HepG2 (cell line): ENCODE results near the gene HHATL. TPM values are rescaled to one million over a fixed set of nuclear protein-coding genes. Genes with fewer than 3 reads are reported as not detected.

Source experiments
- ATAC-seq: fragments of 200-7000 bp; cut with Tn5 transposase; 3 replicates; pipeline ENCODE4 v1.9.1; 2020; ENCODE audit warnings: mild to moderate bottlenecking, moderate library complexity
- BruUV-seq: library from RNA; stranded (reverse); fragments of 400-500 nt; replicated peaks from 2 replicates; lab custom pipeline; 2021; lab: Mats Ljungman, UMichigan
- CTCF ChIA-PET: fragments of 300-600 bp; formaldehyde crosslinking; extraction: SDS; loops from one replicate; lab custom pipeline; 2021; ENCODE audit warnings: low total read pairs, inconsistent platforms, low intra/inter-chr PET ratio; lab: Yijun Ruan, JAX
- POLR2A ChIA-PET: fragments of 350-600 bp; sonication (Branson Sonifier 250); formaldehyde crosslinking; loops from one replicate; lab custom pipeline; 2020; ENCODE audit warnings: antibody characterized with exemption, inconsistent platforms; lab: Yijun Ruan, JAX
- DNase-seq: peaks from one replicate; pipeline ENCODE4 v3.0.0-alpha.2; 2015; ENCODE audit warnings: low spot score
- FAIRE-seq: peaks from 3 replicates; lab custom pipeline; 2011; peaks lifted over from hg19 to GRCh38; lab: Jason Lieb, UNC
- H2AFZ ChIP-seq: one replicate; pipeline ENCODE4 v1.6.1; 2011; ENCODE audit warnings: low read length, inconsistent platforms
- H3K27ac ChIP-seq: fragments of 300-600 bp; 3 replicates; pipeline ENCODE4 v1.8.0; 2011; ENCODE audit warnings: mixed run types, mild to moderate bottlenecking, mixed read lengths, low read length, inconsistent platforms; ENCODE audit not compliant: insufficient read depth; ENCODE audit errors: extremely low read length
- H3K27me3 ChIP-seq, 2 experiments: fragments of 200-600 bp in 1 of 2; 2 replicates in 1 of 2; 3 replicates in 1 of 2; pipeline versions ENCODE4 v1.6.0 to v1.8.0; 2011; ENCODE audit warnings: low read length in 2 of 2, mild to moderate bottlenecking in 2 of 2, moderate library complexity in 2 of 2, inconsistent platforms in 1 of 2; ENCODE audit not compliant: insufficient read depth in 2 of 2, control insufficient read depth in 1 of 2
- H3K36me3 ChIP-seq, 2 experiments: fragments of 200-600 bp in 1 of 2; replicated peaks in 1 of 2; 2 replicates in 1 of 2; 3 replicates in 1 of 2; pipeline versions ENCODE4 v1.5.1 to v1.8.0; 2011; ENCODE audit warnings: low read length in 2 of 2, inconsistent platforms in 1 of 2; ENCODE audit not compliant: insufficient read depth in 2 of 2, control insufficient read depth in 1 of 2
- H3K4me1 ChIP-seq: 2 replicates; pipeline ENCODE4 v1.5.1; 2012; ENCODE audit warnings: low read length, inconsistent platforms; ENCODE audit not compliant: insufficient read depth
- H3K4me2 ChIP-seq: 2 replicates; pipeline ENCODE4 v1.6.0; 2011; ENCODE audit warnings: low read depth, low read length, inconsistent platforms
- H3K4me3 ChIP-seq, 3 experiments: fragments of 200-600 bp in 1 of 3; sonication (generic), shearing (Covaris generic) in 1 of 3; replicated peaks in 1 of 3; 2 replicates each; pipeline ENCODE4 v1.5.1; 2011 to 2016; ENCODE audit warnings: low read length in 3 of 3, inconsistent platforms in 2 of 3, low read depth in 2 of 3, mild to moderate bottlenecking in 2 of 3, control low read depth in 1 of 3, mixed read lengths in 1 of 3; ENCODE audit not compliant: insufficient read depth in 1 of 3
- H3K79me2 ChIP-seq: one replicate; pipeline ENCODE4 v1.6.1; 2011; ENCODE audit warnings: low read length, inconsistent platforms; ENCODE audit not compliant: insufficient read depth
- H3K9ac ChIP-seq: 2 replicates; pipeline ENCODE4 v1.6.0; 2011; ENCODE audit warnings: mild to moderate bottlenecking, low read depth, low read length, inconsistent platforms; ENCODE audit not compliant: insufficient read depth
- H3K9me3 ChIP-seq: 2 replicates; pipeline ENCODE4 v1.5.1; 2012; ENCODE audit warnings: mild to moderate bottlenecking, low read length
- H4K20me1 ChIP-seq: 2 replicates; pipeline ENCODE4 v1.6.0; 2011; ENCODE audit warnings: inconsistent platforms, mild to moderate bottlenecking, low read length, moderate library complexity; ENCODE audit not compliant: insufficient read depth
- BCL6 ChIP-seq: IDR thresholded peaks from 2 replicates; pipeline ENCODE4 v1.6.1; 2016; ENCODE audit warnings: missing genetic modification reagents, missing compliant biosample characterization
- ERF ChIP-seq: IDR thresholded peaks from 2 replicates; pipeline ENCODE4 v1.6.1; 2018; ENCODE audit warnings: missing biosample characterization, missing genetic modification reagents
- HMGXB3 ChIP-seq: sonication (generic); formaldehyde crosslinking; IDR thresholded peaks from 2 replicates; pipeline ENCODE4 v1.4.0; 2020; ENCODE audit warnings: missing genetic modification reagents, borderline replicate concordance
- HNRNPK ChIP-seq: fragments of 200-400 bp; formaldehyde crosslinking; IDR thresholded peaks from 2 replicates; pipeline ENCODE4 v1.6.1; 2018; ENCODE audit warnings: low read length, low read depth, moderate library complexity, mild to moderate bottlenecking; ENCODE audit not compliant: poor library complexity, severe bottlenecking
- REL ChIP-seq: sonication (generic); formaldehyde crosslinking; conservative IDR thresholded peaks from 2 replicates; pipeline ENCODE4 v1.8.0; 2022; ENCODE audit warnings: mild to moderate bottlenecking, missing genetic modification reagents, moderate library complexity
- SIN3A ChIP-seq: IDR thresholded peaks from 2 replicates; pipeline ENCODE4 v1.6.1; 2011; ENCODE audit warnings: low read depth, mild to moderate bottlenecking, control low read depth, low read length, borderline replicate concordance
- SNAPC4 ChIP-seq: sonication (generic); formaldehyde crosslinking; IDR thresholded peaks from 2 replicates; pipeline ENCODE4 v1.4.0; 2020; ENCODE audit warnings: mild to moderate bottlenecking, missing genetic modification reagents
- TRIM24 ChIP-seq: sonication (generic); formaldehyde crosslinking; IDR thresholded peaks from 2 replicates; pipeline ENCODE4 v1.8.0; 2022; ENCODE audit warnings: mild to moderate bottlenecking, missing genetic modification reagents
- XRCC5 ChIP-seq: fragments of 200-400 bp; formaldehyde crosslinking; optimal IDR thresholded peaks from 2 replicates; pipeline ENCODE3; 2017; ENCODE audit warnings: mild to moderate bottlenecking, low read length
- ZFP41 ChIP-seq: sonication (generic); formaldehyde crosslinking; IDR thresholded peaks from 2 replicates; pipeline ENCODE4 v1.4.0; 2020; ENCODE audit warnings: mild to moderate bottlenecking, missing genetic modification reagents, borderline replicate concordance
- ZNF3 ChIP-seq: IDR thresholded peaks from 2 replicates; pipeline ENCODE4 v1.7.0; 2017; ENCODE audit warnings: inconsistent platforms
- ZNF496 ChIP-seq: sonication (generic); formaldehyde crosslinking; IDR thresholded peaks from 2 replicates; pipeline ENCODE4 v1.8.1; 2023; ENCODE audit warnings: mild to moderate bottlenecking, moderate library complexity, missing genetic modification reagents; ENCODE audit not compliant: insufficient replicate concordance
- ZNF816 ChIP-seq: sonication (generic); formaldehyde crosslinking; IDR thresholded peaks from 2 replicates; pipeline ENCODE4 v1.8.0; 2022; ENCODE audit warnings: missing genetic modification reagents, mild to moderate bottlenecking, borderline replicate concordance
- WGBS: methylation state at CpG from one replicate; pipeline ENCODE4 v1.1.6; 2017; ENCODE audit warnings: low lambda C conversion rate; 5-methylcytosine and 5-hydroxymethylcytosine counted together
- in situ Hi-C: cut with HindIII; loops from 2 replicates; pipeline ENCODE4 v1.10.0; 2017; ENCODE audit warnings: low pct_unique_long_range_greater_than_20kb; ENCODE audit not compliant: extremely low pct_ligation_motif_present
- intact Hi-C: fragments of 100-400 bp; cut with micrococcal nuclease; formaldehyde crosslinking; loops from one replicate; pipeline ENCODE4 v1.10.0; 2022; ENCODE audit not compliant: unreplicated experiment
- polyA plus RNA-seq, 8 experiments: library from polyadenylated mRNA; depleted of rRNA in 3 of 8; stranded (reverse) in 7 of 8; unstranded in 1 of 8; fragments of >200 nt; fragmentation: Illumina TruSeq in 4 of 8; extraction: Trizol in 4 of 8; gene quantifications; 2 replicates each; pipeline versions ENCODE4 v1.2.1 to v1.2.3, GENCODE V29; 2011 to 2016; ENCODE audit warnings: low read depth in 4 of 8, missing spikeins in 1 of 8, mixed read lengths in 1 of 8; ENCODE audit not compliant: insufficient read depth in 1 of 8
- total RNA-seq, 5 experiments: library from RNA; depleted of rRNA; stranded (reverse); fragments of >200 nt; fragmentation: Illumina TruSeq; extraction: Trizol; gene quantifications; 2 replicates each; pipeline ENCODE4 v1.2.3, GENCODE V29; 2016; ENCODE audit warnings: low read depth in 1 of 5

HHATL gene
- total and polyA plus RNA-seq, 2 of the 13 experiments (the other 11 are each of a cell fraction or from before 2014, with no cell fraction given) = 0.26 TPM; not detected in 1

- TF ChIP-seq SNAPC4 (CRISPR knock-in tag) = no peak
These were observed 38.2 kb downstream of the HHATL start (continued) for GRCh38 chr3:42664438-42664803.

GRCh38 chr3:42663581-42664437 is 38.8 kb downstream of the HHATL start:
- Histone ChIP-seq H3K4me1 (peaks cover 12% of the 10 kb centered on the region), H3K36me3 (no peaks in the 10 kb centered on the region), H3K9ac (no peak overlapping the region), H3K27ac (no peak overlapping the region), H2AFZ (no peak overlapping the region), H3K79me2 (no peaks in the 10 kb centered on the region), H4K20me1 (no peaks in the 10 kb centered on the region), H3K27me3 (no peaks in the 10 kb centered on the region), H3K4me2 (no peak overlapping the region), H3K9me3 (no peaks in the 10 kb centered on the region), H3K4me3 (no peak overlapping the region)
- ChIA-PET CTCF (no interaction called here), POLR2A (no interaction called here)
- no peak for ATAC-seq
- in situ Hi-C loops (no loop called here), intact Hi-C loops (no loop called here)
- DNase-seq = no peak
- FAIRE-seq = no peak
- BruUV-seq = no TSS peak
- WGBS = 92% methylated on average over 9 of the region's 38 CpGs
- TF ChIP-seq ZNF496 (CRISPR knock-in tag) (no peak), ZFP41 (CRISPR knock-in tag) (no peak), XRCC5 (no peak), ERF (CRISPR knock-in tag) (no peak), BCL6 (CRISPR knock-in tag) (no peak), ZNF816 (CRISPR knock-in tag) (no peak), SIN3A (no peak), TRIM24 (CRISPR knock-in tag) (no peak), REL (no peak), HMGXB3 (CRISPR knock-in tag) (no peak), ZNF3 (no peak), HNRNPK (no peak)
